NCI-H1417 treated with DMSO at 0.1 percent for 48 hours (cell line): ENCODE measurements around the gene LYRM4.

Experiments
- DNase-seq: peaks from one replicate; lab custom pipeline; 2025; lab: John Stamatoyannopoulos, UW

The LYRM4 gene

GRCh38 chr6:5205877-5206850, 54.6 kb downstream of the LYRM4 start:
- DNase-seq = no peak

GRCh38 chr6:5205035-5205507, 55.7 kb downstream of the LYRM4 start:
- no peak for DNase-seq

GRCh38 chr6:5204376-5204775, 56.4 kb downstream of the LYRM4 start:
- DNase-seq = no peak

- no peak for DNase-seq
Measured at GRCh38 chr6:5203546-5203945, 57.2 kb downstream of the LYRM4 start.

- no peak for DNase-seq
Measured at GRCh38 chr6:5202941-5203340, 57.8 kb downstream of the LYRM4 start.

GRCh38 chr6:5202206-5202605, 58.5 kb downstream of the LYRM4 start:
- no peak for DNase-seq

GRCh38 chr6:5201271-5201670, 59.5 kb downstream of the LYRM4 start:
- DNase-seq = no peak

GRCh38 chr6:5199702-5200101, 61.0 kb downstream of the LYRM4 start:
- DNase-seq = no peak

GRCh38 chr6:5199283-5199682, 61.5 kb downstream of the LYRM4 start:
- DNase-seq = no peak

- no peak for DNase-seq
Measured at GRCh38 chr6:5197084-5197483, 63.7 kb downstream of the LYRM4 start.

GRCh38 chr6:5192135-5192794, 68.5 kb downstream of the LYRM4 start:
- DNase-seq = no peak

GRCh38 chr6:5191722-5192121, 69.0 kb downstream of the LYRM4 start:
- no peak for DNase-seq

GRCh38 chr6:5191222-5191621, 69.5 kb downstream of the LYRM4 start:
- no peak for DNase-seq

- no peak for DNase-seq
Measured at GRCh38 chr6:5190507-5190906, 70.2 kb downstream of the LYRM4 start.

GRCh38 chr6:5188646-5189045, 72.1 kb downstream of the LYRM4 start:
- no peak for DNase-seq

GRCh38 chr6:5184878-5185277, 75.9 kb downstream of the LYRM4 start:
- no peak for DNase-seq

GRCh38 chr6:5184218-5184617, 76.5 kb downstream of the LYRM4 start:
- no peak for DNase-seq

GRCh38 chr6:5181510-5182317, 79.0 kb downstream of the LYRM4 start:
- DNase-seq = no peak

GRCh38 chr6:5180636-5181035, 80.1 kb downstream of the LYRM4 start:
- no peak for DNase-seq

- no peak for DNase-seq
Measured at GRCh38 chr6:5179917-5180316, 80.8 kb downstream of the LYRM4 start.

- DNase-seq = no peak
Measured at GRCh38 chr6:5178806-5179205, 81.9 kb downstream of the LYRM4 start.

- DNase-seq = no peak
Measured at GRCh38 chr6:5175635-5176034, 85.1 kb downstream of the LYRM4 start.
